ENCODE measurements around the gene ATG16L2. TPM values are rescaled to one million over a fixed set of nuclear protein-coding genes. Genes with fewer than 3 reads are reported as not detected.

ATG16L2 gene
- total RNA-seq, 1 donor from 2014 or later = 9.6 TPM

DNA sequence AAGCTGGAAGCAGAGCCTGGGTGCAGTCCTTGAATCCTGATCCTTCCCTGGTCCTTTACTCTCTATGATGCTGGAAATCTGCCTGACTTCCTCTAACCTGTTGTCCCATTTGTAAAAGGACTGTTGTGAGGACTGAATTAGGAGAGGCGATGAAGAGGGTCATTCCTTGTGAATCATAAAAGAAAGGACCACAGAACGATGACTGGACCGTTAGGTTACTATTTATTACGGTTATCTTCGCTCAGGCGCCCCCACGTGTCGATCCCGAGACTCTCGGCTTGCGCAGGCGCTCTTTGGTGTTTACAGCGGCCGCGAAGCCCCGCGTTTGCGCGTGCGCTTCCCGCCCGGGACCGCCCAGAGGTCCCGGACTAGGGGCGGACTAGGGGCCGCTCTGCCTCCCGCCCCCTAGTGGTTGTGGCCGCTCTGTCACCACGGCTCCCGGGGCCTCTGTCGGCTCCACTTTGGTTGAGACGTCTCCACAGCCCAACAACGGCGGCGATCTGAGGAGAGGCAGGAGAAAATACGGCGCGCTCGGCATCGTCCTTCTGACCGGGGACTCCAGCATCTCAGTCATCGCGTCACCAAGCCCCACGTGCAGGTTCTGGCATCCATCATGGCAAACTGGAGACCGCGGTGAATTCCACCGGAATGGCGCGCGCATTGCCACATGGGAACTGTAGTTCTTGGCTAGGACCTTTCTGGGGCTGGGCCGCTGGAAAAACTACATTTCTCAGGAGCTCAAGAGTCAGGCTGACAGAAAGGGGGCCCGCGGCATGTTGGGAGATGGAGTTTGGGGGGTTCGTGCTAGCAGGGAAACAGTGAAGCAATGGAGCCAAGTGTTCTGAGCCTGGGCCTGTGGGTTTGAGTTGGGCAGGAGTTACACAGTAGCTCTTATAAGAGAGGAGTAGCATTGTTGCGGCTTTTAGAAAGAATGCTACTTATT is 20.5 kb upstream of the ATG16L2 start, which contains the start of gene STARD10:
Gene STARD10 (minus strand): TSS at position 623 of the 943 bp plus-strand sequence. CDS start 12,866 bp downstream, outside the sequence.
- no peaks in the 10 kb centered on the region for H3K27me3 ChIP-seq (ENCODE audit: insufficient read depth, low read length)
- H3K27ac Mint-ChIP-seq (ENCODE audit: unreplicated experiment) = peak within 1 kb of the TSS; percentile 96
- DNase-seq (ENCODE audit: low read depth) (peak; percentile 85), FAIRE-seq (no peak)
- H3K4me1 Mint-ChIP-seq (ENCODE audit: low read depth, unreplicated experiment) = peaks cover 10% of the 10 kb centered on the region
- H3K9me3 ChIP-seq (ENCODE audit: insufficient read depth, low read depth, low read length) = no peaks in the 10 kb centered on the region
- peak within 1 kb of the TSS; percentile 91 for H3K4me3 Mint-ChIP-seq (ENCODE audit: unreplicated experiment)
- H3K4me2 ChIP-seq (ENCODE audit: low read length) = peak within 1 kb of the TSS; percentile 85
- H3K79me2 ChIP-seq (ENCODE audit: insufficient read depth, low read length) = no peaks in the 10 kb centered on the region
- peak within 1 kb of the TSS; percentile 89 for H2AFZ ChIP-seq (ENCODE audit: low read depth, low read length)
- H3K4me3 ChIP-seq (ENCODE audit: insufficient read depth, low read depth, low read length) = peak within 1 kb of the TSS; percentile 74
- TF ChIP-seq, protein P1, sequence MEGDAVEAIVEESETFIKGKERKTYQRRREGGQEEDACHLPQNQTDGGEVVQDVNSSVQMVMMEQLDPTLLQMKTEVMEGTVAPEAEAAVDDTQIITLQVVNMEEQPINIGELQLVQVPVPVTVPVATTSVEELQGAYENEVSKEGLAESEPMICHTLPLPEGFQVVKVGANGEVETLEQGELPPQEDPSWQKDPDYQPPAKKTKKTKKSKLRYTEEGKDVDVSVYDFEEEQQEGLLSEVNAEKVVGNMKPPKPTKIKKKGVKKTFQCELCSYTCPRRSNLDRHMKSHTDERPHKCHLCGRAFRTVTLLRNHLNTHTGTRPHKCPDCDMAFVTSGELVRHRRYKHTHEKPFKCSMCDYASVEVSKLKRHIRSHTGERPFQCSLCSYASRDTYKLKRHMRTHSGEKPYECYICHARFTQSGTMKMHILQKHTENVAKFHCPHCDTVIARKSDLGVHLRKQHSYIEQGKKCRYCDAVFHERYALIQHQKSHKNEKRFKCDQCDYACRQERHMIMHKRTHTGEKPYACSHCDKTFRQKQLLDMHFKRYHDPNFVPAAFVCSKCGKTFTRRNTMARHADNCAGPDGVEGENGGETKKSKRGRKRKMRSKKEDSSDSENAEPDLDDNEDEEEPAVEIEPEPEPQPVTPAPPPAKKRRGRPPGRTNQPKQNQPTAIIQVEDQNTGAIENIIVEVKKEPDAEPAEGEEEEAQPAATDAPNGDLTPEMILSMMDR (IDR thresholded peaks at IDR 0.05; ENCODE audit: insufficient read depth, low read depth, low read length) = peak; percentile 75
- no peak for TF ChIP-seq EZH2 (IDR thresholded peaks at IDR 0.05; ENCODE audit: insufficient read depth, low read length)
- no peaks in the 10 kb centered on the region for H3K36me3 ChIP-seq (ENCODE audit: insufficient read depth, low read length)
- peak within 1 kb of the TSS; percentile 86 for H3K9ac ChIP-seq (ENCODE audit: low read length)
- H4K20me1 ChIP-seq (ENCODE audit: insufficient read depth, low read length) = no peaks in the 10 kb centered on the region
- H3K36me3 Mint-ChIP-seq (ENCODE audit: low read depth, unreplicated experiment) = no peaks in the 10 kb centered on the region
- no peaks in the 10 kb centered on the region for H3K27me3 Mint-ChIP-seq (ENCODE audit: low read depth, unreplicated experiment)
- peak within 1 kb of the TSS; percentile 91 for H3K27ac ChIP-seq (ENCODE audit: low read depth, low read length)
- H3K4me1 ChIP-seq (ENCODE audit: insufficient read depth, low read length) = peaks cover 29% of the 10 kb centered on the region
- H3K9me3 Mint-ChIP-seq (ENCODE audit: unreplicated experiment) = peaks cover 3% of the 10 kb centered on the region

DNA sequence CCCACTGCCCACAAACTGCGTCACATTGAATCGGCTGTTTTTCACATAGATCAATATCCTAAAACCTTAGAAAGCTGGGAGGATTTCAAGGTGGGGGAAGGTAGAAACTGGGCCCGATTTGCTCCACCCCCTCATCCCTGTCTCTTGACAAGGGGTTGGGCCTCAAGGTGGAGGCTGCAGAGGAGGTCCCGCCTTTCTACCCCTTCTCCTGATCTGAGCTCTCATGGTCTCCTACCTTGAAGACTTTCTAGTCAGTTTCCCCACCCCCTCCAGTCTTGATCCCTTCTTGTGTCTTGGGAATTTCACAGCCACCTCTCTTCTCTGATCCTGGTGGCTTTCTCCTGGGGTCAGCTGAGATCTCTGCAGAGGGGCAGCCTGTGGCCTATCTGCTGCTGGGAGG is 15.8 kb upstream of the ATG16L2 start:
- no peak overlapping the region for H3K9ac ChIP-seq (ENCODE audit: low read length)
- no peak overlapping the region for H3K27ac ChIP-seq (ENCODE audit: low read depth, low read length)
- H3K4me2 ChIP-seq (ENCODE audit: low read length) = no peak overlapping the region
- Mint-ChIP-seq H3K27me3 (ENCODE audit: low read depth, unreplicated experiment) (no peaks in the 10 kb centered on the region), H3K4me1 (ENCODE audit: low read depth, unreplicated experiment) (peaks cover 6% of the 10 kb centered on the region), H3K36me3 (ENCODE audit: low read depth, unreplicated experiment) (no peaks in the 10 kb centered on the region), H3K9me3 (ENCODE audit: unreplicated experiment) (no peaks in the 10 kb centered on the region), H3K27ac (ENCODE audit: unreplicated experiment) (no peak overlapping the region), H3K4me3 (ENCODE audit: unreplicated experiment) (no peak overlapping the region)
- no peaks in the 10 kb centered on the region for H3K79me2 ChIP-seq (ENCODE audit: insufficient read depth, low read length)
- H3K27me3 ChIP-seq (ENCODE audit: insufficient read depth, low read length) = no peaks in the 10 kb centered on the region
- FAIRE-seq (no peak), DNase-seq (ENCODE audit: low read depth) (no peak)
- no peaks in the 10 kb centered on the region for H3K36me3 ChIP-seq (ENCODE audit: insufficient read depth, low read length)
- H3K4me1 ChIP-seq (ENCODE audit: insufficient read depth, low read length) = peaks cover 10% of the 10 kb centered on the region
- no peak overlapping the region for H2AFZ ChIP-seq (ENCODE audit: low read depth, low read length)
- TF ChIP-seq, protein P1 (IDR thresholded peaks at IDR 0.05; ENCODE audit: insufficient read depth, low read depth, low read length) = no peak
- no peak for TF ChIP-seq EZH2 (IDR thresholded peaks at IDR 0.05; ENCODE audit: insufficient read depth, low read length)
- no peaks in the 10 kb centered on the region for H3K9me3 ChIP-seq (ENCODE audit: insufficient read depth, low read depth, low read length)
- H3K4me3 ChIP-seq (ENCODE audit: insufficient read depth, low read depth, low read length) = no peak overlapping the region
- no peaks in the 10 kb centered on the region for H4K20me1 ChIP-seq (ENCODE audit: insufficient read depth, low read length)

Data from astrocyte (in vitro differentiated cells and primary cell).